Fibroblast of skin of left quadriceps (primary cell): Measurements from ENCODE around the gene BUB1B.
"Not testable (repeated sequence)": the region's sequence is repeated elsewhere in the genome, so short reads cannot be mapped to it uniquely, and the experiment has no call there.

Source experiments
- DNase-seq, 2 experiments: peaks; one replicate each; pipeline ENCODE4 v3.0.0-alpha.2; 2013; ENCODE audit warnings: low read depth in 2 of 2

BUB1B gene, protein sequence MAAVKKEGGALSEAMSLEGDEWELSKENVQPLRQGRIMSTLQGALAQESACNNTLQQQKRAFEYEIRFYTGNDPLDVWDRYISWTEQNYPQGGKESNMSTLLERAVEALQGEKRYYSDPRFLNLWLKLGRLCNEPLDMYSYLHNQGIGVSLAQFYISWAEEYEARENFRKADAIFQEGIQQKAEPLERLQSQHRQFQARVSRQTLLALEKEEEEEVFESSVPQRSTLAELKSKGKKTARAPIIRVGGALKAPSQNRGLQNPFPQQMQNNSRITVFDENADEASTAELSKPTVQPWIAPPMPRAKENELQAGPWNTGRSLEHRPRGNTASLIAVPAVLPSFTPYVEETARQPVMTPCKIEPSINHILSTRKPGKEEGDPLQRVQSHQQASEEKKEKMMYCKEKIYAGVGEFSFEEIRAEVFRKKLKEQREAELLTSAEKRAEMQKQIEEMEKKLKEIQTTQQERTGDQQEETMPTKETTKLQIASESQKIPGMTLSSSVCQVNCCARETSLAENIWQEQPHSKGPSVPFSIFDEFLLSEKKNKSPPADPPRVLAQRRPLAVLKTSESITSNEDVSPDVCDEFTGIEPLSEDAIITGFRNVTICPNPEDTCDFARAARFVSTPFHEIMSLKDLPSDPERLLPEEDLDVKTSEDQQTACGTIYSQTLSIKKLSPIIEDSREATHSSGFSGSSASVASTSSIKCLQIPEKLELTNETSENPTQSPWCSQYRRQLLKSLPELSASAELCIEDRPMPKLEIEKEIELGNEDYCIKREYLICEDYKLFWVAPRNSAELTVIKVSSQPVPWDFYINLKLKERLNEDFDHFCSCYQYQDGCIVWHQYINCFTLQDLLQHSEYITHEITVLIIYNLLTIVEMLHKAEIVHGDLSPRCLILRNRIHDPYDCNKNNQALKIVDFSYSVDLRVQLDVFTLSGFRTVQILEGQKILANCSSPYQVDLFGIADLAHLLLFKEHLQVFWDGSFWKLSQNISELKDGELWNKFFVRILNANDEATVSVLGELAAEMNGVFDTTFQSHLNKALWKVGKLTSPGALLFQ

DNA sequence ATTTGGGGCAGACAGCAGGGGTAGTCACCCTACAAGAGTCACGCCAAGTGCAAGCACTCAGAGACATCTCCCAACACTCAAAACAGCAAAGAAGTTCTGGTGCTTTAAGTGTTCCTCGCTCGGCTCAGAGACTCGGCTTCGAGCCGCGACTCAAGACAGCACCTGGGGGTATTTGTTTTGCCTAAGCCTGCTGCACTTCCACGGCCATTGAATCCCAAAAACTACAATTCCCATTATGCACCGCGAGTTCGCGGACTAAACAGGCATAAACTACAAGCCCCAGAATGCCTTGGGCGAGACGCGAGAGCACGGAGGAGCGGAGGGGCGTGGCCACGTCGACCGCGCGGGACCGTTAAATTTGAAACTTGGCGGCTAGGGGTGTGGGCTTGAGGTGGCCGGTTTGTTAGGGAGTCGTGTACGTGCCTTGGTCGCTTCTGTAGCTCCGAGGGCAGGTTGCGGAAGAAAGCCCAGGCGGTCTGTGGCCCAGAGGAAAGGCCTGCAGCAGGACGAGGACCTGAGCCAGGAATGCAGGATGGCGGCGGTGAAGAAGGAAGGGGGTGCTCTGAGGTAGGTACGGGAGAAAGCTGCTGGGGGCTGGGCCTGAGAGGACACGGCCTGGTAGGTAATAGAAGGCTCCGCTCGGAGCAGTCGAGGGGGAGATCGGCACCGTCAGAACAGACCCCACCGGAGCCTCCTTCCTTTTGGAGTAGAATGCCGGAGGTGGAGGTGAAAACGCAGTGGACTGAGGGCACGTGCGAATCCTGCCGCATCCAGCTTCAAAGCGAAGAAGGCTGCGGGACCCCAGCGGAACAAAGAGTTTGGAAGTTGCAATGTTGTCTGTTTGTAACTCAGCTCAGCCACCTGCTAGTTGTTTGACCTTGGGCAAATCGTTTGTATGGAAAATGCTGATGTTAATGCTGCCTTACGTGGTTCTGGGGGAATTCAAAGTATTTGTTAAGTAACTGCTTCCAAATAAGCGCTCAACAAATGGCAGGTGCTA is at the start of gene BUB1B:
Gene BUB1B (plus strand): TSS at position 381 of the 1,000 bp plus-strand sequence. CDS start 152 bp downstream, at position 533.
- DNase-seq = peak; percentile 77

- no peak for DNase-seq
Observed at GRCh38 chr15:40111888-40112287, 49.0 kb upstream of the BUB1B start.

GRCh38 chr15:40112789-40113188 is 48.1 kb upstream of the BUB1B start:
- DNase-seq = no peak

DNA sequence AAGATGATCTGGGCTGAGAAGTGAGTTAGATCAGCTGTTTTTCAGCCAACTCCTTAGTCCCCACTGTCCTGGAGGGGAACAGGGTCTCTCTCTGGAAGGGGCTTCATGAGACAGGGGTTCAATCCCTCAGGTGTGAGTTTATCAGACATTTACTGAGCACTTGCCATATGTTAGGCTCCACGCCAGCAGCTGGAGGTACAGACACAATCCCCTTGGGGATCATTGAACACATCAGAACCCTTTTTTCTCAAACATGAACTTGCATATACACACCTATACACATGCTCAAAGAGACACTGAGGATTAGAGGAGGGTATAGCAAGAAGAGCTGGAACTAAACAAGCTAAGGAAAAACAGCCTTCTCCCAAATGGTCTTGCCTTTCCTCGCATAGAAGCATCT is 46.7 kb upstream of the BUB1B start:
- no peak for DNase-seq

DNA sequence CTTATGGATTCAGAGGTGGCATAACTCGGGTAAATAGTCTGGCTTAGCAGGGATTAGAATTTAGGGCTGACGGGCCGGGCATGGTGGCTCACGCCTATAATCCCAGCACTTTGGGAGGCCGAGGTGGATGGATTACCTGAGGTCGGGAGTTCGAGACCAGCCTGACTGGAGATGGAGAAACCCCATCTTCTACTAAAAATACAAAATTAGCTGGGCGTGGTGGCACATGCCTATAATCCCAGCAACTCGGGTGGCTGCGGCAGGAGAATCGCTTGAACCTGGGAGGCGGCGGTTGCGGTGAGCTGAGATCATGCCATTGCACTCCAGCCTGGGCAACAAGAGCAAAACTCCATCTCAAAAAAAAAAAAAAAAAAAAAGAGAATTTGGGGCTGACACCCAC is 45.8 kb upstream of the BUB1B start:
- not testable (repeated sequence) for DNase-seq

DNA sequence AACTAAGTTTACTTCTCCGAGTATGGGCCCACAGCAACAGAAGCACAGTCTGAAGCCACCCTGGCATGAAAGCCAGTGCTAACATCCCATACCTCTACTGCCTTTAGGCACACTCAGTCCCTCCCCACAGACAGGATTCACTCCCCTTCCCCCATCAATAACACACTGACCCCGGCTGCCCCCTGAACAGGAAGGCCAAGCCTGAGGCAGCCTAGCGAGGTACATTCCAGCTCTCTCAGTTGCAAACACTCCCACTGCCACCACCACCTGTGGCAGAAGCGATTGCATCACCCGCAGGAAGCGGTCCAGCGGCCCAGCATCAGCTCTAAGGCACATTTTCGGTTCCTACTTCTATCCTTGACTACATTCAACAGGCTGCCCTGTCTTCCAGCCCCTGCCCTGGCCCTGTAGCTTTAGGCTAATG is 45.2 kb upstream of the BUB1B start:
- DNase-seq = no peak

- DNase-seq = no peak
Observed at GRCh38 chr15:40118473-40118872, 42.4 kb upstream of the BUB1B start.

DNA sequence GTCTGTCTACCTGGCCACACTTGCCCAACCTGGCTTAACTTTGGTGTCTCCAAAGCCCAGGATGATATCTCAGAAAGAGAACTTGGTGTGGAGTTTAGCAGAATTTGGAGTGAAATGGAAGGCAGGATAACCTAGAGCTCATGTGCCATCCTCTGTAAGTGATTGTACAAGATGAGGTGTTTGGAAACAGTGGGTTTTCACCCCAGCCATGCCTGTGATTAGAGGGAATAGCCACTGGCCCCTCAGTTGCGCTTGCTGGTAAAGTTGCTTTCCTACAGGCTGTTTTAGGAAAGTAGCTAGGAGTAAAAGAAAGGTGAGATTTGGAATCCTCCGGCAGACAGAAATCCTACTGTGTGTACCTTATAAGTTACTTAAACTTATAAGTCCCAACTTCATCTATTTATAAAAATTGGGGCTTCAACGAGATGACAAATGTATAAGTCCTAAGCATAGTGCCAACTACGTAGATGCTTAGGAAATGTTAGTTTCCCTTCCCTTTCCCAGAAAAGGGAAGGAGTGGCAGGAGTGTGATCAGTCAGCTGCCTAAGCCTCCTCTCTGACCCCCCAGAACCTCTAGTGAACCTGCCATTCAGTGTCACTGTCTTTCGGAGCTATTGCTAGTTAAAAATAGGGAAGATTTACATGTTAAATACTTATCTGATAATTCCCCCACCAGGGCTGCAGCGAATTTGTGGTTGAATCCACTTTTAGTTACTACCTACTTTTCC is 38.8 kb upstream of the BUB1B start:
- DNase-seq = no peak

GRCh38 chr15:40122989-40123388 is 37.9 kb upstream of the BUB1B start:
- DNase-seq = not testable (repeated sequence)

GRCh38 chr15:40123863-40124262 is 37.0 kb upstream of the BUB1B start:
- DNase-seq = not testable (repeated sequence)

DNA sequence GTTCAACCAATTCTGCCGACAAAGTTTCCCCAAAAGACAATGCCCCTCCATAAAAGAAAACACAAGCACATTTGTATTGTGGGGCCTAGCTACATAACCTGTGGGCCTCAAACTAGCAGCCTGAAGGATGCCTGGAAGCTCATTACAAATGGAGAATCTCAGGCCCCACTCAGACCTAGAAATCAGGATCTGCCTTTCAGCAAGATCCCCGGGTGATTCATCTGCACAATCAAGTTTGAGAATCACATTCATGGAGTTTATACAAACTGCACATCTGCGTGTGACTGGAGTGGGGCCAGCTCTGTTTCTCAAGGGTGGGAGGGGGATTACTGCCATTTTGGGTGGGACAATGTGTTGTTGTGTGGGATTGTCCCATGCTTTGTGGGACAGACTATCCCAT is 36.5 kb upstream of the BUB1B start:
- DNase-seq = not testable (repeated sequence)

DNA sequence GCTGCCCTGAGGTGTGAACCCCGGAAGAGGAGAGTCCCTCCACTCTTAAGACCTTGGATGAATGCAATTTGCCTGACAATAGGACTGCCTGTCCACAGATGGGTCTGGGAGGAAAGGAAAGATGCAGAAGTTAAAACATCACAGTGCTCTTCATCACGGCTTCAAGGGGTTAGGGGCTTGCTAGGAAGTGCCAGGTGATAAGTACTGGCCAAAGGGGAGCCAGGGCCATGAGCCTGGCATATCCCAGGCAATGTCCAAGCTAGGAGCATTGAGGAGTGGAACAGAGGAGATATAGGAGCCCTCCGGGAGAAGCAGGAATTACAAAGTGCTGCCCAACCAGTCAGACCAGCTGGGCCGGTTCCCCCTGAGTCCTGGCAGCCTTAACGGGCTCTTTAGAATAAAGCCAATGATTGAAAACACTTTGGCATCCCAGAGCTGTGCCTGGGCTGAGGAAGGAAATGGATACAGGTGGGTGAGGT is 36.0 kb upstream of the BUB1B start:
- DNase-seq = not testable (repeated sequence)

GRCh38 chr15:40125950-40126349 is 34.9 kb upstream of the BUB1B start:
- DNase-seq = no peak

- DNase-seq = no peak
Observed at GRCh38 chr15:40128766-40129660, 31.9 kb upstream of the BUB1B start.

GRCh38 chr15:40130118-40130517 is 30.8 kb upstream of the BUB1B start:
- no peak for DNase-seq

- no peak for DNase-seq
Observed at GRCh38 chr15:40130799-40131502, 29.9 kb upstream of the BUB1B start.

DNA sequence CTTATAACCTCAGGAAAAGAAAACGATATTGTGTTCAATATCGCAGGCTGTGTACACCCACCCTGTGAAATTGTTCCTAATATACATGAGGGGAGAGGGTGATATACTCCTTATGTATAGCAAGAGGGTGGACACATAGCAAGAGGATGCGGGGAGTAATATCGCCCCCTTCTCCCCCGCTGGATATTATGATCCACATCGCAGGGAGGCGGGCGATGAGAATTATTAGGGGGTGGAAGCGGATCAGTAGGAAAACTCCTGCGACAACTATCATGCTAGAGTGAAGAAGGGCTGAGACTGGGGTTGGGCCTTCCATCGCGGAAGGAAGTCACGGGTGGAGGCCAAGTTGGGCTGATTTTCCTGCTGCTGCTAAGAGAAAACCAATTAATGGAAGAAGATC is 27.3 kb upstream of the BUB1B start:
- DNase-seq = no peak

DNA sequence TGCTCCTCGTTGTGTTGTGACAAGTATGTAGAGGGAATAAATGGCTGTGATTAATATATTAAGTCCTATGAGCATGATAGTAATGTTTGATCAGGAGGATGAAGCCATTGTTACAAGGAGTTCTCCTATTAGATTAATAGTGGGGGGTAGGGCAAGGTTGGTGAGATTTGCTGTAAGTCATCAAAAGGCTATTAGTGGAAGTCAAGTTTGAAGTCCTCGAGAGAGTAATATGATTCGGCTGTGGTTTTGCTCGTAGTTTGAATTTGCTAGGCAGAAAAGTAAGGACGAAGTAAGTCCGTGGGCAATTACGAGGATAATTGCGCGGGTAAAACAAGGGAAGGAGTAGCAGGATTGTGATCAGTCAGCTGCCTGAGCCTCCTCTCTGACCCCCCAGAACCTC is 26.0 kb upstream of the BUB1B start:
- DNase-seq = no peak
